ENCODE results near the gene NR4A1.

The NR4A1 gene

DNA sequence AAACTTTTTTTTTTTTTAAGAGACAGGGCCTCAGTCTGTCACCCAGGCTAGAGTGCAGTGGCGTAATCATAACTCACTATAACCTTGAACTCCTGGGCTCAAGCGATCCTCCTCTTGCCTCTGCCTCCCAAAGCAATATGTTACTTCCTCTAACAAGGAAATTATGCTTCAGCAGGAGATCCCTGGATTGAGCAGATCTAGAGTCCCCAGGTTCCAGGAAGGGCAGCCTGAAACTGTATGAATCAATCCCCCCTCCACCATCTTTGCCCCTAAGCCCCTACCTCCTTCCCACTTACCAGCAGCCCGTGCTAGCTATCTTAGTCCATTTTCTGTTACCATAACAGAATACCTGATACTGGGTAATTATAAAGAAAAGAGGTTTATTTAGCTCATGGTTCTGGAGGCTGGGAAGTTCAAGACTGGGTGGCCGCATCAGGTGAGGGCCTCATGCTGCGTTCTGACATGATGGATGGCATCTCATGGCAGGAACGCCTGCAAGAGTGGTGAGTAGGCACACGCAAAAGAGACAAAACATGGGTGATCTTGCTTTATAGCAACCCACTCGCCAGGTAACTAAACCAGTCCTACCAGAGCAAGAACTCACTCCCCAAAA lies 39.5 kb upstream of the NR4A1 start:
- TF ChIP-seq RAD21 (IDR thresholded peaks at IDR 0.05; ENCODE audit: low read depth) (no peak), TAF1 (IDR thresholded peaks at IDR 0.05; ENCODE audit: low read depth) (no peak), EGR1 (IDR thresholded peaks at IDR 0.05) (no peak), CEBPB (IDR thresholded peaks at IDR 0.05) (no peak), TCF12 (IDR thresholded peaks at IDR 0.05; ENCODE audit: low read depth) (no peak), FOXM1 (IDR thresholded peaks at IDR 0.05; ENCODE audit: borderline replicate concordance, low read depth) (no peak), YY1 (IDR thresholded peaks at IDR 0.05; ENCODE audit: low read depth) (no peak), ZBTB7A (IDR thresholded peaks at IDR 0.05; ENCODE audit: low read depth) (no peak), NFIC (IDR thresholded peaks at IDR 0.05) (no peak), CREB1 (IDR thresholded peaks at IDR 0.05; ENCODE audit: low read depth) (no peak), TEAD4 (IDR thresholded peaks at IDR 0.05) (no peak), EP300 (IDR thresholded peaks at IDR 0.05; ENCODE audit: borderline replicate concordance) (no peak)
- TF ChIP-seq, protein P1, sequence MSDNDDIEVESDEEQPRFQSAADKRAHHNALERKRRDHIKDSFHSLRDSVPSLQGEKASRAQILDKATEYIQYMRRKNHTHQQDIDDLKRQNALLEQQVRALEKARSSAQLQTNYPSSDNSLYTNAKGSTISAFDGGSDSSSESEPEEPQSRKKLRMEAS (IDR thresholded peaks at IDR 0.05): no peak
- TF ChIP-seq, protein P2, sequence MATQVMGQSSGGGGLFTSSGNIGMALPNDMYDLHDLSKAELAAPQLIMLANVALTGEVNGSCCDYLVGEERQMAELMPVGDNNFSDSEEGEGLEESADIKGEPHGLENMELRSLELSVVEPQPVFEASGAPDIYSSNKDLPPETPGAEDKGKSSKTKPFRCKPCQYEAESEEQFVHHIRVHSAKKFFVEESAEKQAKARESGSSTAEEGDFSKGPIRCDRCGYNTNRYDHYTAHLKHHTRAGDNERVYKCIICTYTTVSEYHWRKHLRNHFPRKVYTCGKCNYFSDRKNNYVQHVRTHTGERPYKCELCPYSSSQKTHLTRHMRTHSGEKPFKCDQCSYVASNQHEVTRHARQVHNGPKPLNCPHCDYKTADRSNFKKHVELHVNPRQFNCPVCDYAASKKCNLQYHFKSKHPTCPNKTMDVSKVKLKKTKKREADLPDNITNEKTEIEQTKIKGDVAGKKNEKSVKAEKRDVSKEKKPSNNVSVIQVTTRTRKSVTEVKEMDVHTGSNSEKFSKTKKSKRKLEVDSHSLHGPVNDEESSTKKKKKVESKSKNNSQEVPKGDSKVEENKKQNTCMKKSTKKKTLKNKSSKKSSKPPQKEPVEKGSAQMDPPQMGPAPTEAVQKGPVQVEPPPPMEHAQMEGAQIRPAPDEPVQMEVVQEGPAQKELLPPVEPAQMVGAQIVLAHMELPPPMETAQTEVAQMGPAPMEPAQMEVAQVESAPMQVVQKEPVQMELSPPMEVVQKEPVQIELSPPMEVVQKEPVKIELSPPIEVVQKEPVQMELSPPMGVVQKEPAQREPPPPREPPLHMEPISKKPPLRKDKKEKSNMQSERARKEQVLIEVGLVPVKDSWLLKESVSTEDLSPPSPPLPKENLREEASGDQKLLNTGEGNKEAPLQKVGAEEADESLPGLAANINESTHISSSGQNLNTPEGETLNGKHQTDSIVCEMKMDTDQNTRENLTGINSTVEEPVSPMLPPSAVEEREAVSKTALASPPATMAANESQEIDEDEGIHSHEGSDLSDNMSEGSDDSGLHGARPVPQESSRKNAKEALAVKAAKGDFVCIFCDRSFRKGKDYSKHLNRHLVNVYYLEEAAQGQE (IDR thresholded peaks at IDR 0.05; ENCODE audit: low read depth): no peak
- TF ChIP-seq, protein P3, sequence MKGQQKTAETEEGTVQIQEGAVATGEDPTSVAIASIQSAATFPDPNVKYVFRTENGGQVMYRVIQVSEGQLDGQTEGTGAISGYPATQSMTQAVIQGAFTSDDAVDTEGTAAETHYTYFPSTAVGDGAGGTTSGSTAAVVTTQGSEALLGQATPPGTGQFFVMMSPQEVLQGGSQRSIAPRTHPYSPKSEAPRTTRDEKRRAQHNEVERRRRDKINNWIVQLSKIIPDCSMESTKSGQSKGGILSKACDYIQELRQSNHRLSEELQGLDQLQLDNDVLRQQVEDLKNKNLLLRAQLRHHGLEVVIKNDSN (IDR thresholded peaks at IDR 0.05): no peak

DNA sequence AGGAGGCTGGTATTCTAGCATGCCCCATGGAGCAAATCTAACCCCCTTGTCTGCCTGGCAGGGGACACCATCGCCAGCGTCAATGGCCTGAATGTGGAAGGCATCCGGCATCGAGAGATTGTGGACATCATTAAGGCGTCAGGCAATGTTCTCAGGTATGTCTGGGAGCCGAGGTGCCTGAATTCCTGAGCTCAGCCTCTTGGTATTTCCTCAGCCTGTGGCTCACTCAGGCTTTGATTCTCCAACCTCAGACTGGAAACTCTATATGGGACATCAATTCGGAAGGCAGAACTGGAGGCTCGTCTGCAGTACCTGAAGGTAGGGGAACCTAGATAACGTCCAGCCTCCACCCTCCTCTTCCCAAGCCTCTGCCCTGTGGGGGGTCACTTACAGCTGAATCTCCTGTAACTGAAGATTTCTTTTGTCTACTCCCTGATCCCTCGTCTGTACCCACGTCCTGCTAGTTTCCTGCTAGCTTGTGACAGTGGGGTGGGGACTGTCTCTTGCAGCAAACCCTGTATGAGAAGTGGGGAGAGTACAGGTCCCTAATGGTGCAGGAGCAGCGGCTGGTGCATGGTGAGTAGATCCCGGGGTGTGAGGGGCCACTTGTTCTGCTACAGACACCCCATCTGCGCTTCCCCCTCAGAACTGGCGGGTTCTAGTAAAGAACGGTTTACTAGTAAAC lies 37.5 kb upstream of the NR4A1 start:
- TF ChIP-seq ZBTB7A (IDR thresholded peaks at IDR 0.05; ENCODE audit: low read depth) (no peak), FOXM1 (IDR thresholded peaks at IDR 0.05; ENCODE audit: borderline replicate concordance, low read depth) (no peak), TEAD4 (IDR thresholded peaks at IDR 0.05) (no peak), RAD21 (IDR thresholded peaks at IDR 0.05; ENCODE audit: low read depth) (no peak), EP300 (IDR thresholded peaks at IDR 0.05; ENCODE audit: borderline replicate concordance) (no peak), CREB1 (IDR thresholded peaks at IDR 0.05; ENCODE audit: low read depth) (no peak), CEBPB (IDR thresholded peaks at IDR 0.05) (no peak), YY1 (IDR thresholded peaks at IDR 0.05; ENCODE audit: low read depth) (no peak), TCF12 (IDR thresholded peaks at IDR 0.05; ENCODE audit: low read depth) (no peak), EGR1 (IDR thresholded peaks at IDR 0.05) (no peak), NFIC (IDR thresholded peaks at IDR 0.05) (no peak), TAF1 (IDR thresholded peaks at IDR 0.05; ENCODE audit: low read depth) (no peak)
- TF ChIP-seq, protein P2 (IDR thresholded peaks at IDR 0.05; ENCODE audit: low read depth): no peak
- TF ChIP-seq, protein P1 (IDR thresholded peaks at IDR 0.05): no peak

DNA sequence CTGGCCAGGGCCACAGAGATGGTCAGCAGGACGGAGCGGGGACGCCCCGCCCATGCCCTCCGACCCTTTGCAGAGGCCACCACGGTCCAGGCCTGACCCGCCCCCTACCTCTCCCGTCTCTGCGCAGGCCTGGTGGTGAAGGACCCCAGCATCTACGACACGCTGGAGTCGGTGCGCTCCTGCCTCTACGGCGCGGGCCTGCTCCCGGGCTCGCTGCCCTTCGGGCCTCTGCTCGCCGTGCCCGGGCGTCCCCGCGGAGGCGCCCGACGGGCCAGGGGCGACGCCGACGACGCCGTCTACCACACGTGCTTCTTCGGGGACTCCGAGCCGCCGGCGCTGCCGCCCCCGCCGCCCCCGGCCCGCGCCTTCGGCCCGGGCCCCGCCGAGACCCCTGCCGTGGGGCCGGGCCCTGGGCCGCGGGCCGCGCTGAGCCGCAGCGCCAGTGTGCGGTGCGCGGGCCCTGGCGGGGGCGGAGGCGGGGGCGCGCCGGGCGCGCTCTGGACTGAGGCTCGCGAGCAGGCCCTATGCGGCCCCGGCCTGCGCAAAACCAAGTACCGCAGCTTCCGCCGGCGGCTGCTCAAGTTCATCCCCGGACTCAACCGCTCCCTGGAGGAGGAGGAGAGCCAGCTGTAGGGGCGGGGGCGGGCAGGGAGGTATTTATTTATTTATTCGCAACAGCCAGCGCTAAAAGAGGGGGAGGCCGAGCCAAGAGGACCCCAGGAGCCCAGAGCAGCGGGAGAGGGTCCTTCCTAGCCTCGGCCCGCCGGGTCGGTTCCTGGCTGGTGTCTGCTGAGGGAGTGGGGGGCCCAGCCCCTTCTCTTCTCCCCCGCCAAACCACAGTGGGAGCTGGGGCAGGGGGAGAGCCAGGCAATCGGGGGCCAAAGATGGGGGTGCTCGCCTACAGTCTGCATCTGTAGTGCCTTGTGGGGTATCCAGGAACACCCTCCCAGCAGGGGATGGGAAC lies 36.4 kb upstream of the NR4A1 start:
- TF ChIP-seq RAD21 (IDR thresholded peaks at IDR 0.05; ENCODE audit: low read depth): no peak
- no peak for TF ChIP-seq EP300 (IDR thresholded peaks at IDR 0.05; ENCODE audit: borderline replicate concordance)
- no peak for TF ChIP-seq EGR1 (IDR thresholded peaks at IDR 0.05)
- TF ChIP-seq, protein P2 (IDR thresholded peaks at IDR 0.05; ENCODE audit: low read depth): no peak
- TF ChIP-seq NFIC (IDR thresholded peaks at IDR 0.05): no peak
- TF ChIP-seq, protein P1 (IDR thresholded peaks at IDR 0.05): no peak
- no peak for TF ChIP-seq CREB1 (IDR thresholded peaks at IDR 0.05; ENCODE audit: low read depth)
- TF ChIP-seq FOXM1 (IDR thresholded peaks at IDR 0.05; ENCODE audit: borderline replicate concordance, low read depth): no peak
- no peak for TF ChIP-seq ZBTB7A (IDR thresholded peaks at IDR 0.05; ENCODE audit: low read depth)
- TF ChIP-seq TEAD4 (IDR thresholded peaks at IDR 0.05): no peak
- no peak for TF ChIP-seq YY1 (IDR thresholded peaks at IDR 0.05; ENCODE audit: low read depth)
- no peak for TF ChIP-seq CEBPB (IDR thresholded peaks at IDR 0.05)
- no peak for TF ChIP-seq TCF12 (IDR thresholded peaks at IDR 0.05; ENCODE audit: low read depth)
- TF ChIP-seq, protein P3 (IDR thresholded peaks at IDR 0.05): no peak
- TF ChIP-seq TAF1 (IDR thresholded peaks at IDR 0.05; ENCODE audit: low read depth): no peak
